Retinal pigment epithelial cell (primary cell): ENCODE measurements around the gene NF2.

ENCODE experiments used
- DNase-seq: peaks from one replicate; pipeline ENCODE4 v3.0.0-alpha.2; 2010; ENCODE audit warnings: low read depth
- H3K4me3 ChIP-seq: 2 replicates; pipeline ENCODE4 v1.5.1; 2011; ENCODE audit warnings: mild to moderate bottlenecking, low read length, control low read depth, moderate library complexity
- TF ChIP-seq, protein P1 (sequence below): conservative IDR thresholded peaks from 2 replicates; pipeline ENCODE4 v1.5.1; 2011; ENCODE audit warnings: low read depth, low read length, control low read depth, inconsistent platforms

Gene NF2

DNA sequence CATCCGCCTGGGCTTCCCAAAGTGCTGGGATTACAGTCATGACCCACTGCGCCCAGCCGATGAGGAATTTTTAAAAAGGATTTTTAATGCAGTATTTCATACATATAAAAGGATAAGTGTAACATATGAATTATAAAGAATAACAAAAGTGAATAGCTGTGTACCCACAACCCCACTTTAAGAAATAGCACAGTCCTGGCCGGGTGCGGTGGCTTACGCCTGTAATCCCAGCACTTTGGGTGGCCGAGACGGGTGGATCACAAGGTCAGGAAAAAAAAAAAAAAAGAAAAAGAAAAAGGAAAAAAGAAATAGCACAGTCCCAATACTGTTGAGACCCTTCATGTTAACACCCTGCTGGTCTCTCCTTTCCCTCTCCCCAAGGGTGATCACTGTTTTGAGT, 62.1 kb downstream of the NF2 start:
- TF ChIP-seq, protein P1, sequence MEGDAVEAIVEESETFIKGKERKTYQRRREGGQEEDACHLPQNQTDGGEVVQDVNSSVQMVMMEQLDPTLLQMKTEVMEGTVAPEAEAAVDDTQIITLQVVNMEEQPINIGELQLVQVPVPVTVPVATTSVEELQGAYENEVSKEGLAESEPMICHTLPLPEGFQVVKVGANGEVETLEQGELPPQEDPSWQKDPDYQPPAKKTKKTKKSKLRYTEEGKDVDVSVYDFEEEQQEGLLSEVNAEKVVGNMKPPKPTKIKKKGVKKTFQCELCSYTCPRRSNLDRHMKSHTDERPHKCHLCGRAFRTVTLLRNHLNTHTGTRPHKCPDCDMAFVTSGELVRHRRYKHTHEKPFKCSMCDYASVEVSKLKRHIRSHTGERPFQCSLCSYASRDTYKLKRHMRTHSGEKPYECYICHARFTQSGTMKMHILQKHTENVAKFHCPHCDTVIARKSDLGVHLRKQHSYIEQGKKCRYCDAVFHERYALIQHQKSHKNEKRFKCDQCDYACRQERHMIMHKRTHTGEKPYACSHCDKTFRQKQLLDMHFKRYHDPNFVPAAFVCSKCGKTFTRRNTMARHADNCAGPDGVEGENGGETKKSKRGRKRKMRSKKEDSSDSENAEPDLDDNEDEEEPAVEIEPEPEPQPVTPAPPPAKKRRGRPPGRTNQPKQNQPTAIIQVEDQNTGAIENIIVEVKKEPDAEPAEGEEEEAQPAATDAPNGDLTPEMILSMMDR, result no peak
- DNase-seq, result no peak
- no peak overlapping the region for H3K4me3 ChIP-seq

DNA sequence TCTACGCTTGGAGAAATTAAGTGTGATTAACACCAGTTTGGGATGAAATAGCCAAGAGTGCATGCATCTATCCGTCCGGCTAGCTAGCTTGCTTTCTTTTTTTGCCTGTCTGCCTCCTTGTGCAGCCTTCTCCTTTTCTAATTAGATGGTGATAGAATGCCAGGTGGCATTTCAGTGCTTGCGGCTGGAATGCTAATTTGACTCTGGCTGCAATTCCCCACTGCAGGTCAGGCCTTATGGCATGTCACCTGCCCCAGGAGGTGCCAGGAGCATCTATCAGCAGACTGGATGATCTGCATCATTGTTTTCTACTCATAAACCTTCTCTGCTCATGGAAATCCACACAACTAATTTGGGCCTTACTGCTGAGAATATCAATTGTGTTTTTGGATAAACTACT, 65.2 kb downstream of the NF2 start:
- TF ChIP-seq, protein P1, result no peak
- DNase-seq, result no peak
- H3K4me3 ChIP-seq, result no peak overlapping the region

DNA sequence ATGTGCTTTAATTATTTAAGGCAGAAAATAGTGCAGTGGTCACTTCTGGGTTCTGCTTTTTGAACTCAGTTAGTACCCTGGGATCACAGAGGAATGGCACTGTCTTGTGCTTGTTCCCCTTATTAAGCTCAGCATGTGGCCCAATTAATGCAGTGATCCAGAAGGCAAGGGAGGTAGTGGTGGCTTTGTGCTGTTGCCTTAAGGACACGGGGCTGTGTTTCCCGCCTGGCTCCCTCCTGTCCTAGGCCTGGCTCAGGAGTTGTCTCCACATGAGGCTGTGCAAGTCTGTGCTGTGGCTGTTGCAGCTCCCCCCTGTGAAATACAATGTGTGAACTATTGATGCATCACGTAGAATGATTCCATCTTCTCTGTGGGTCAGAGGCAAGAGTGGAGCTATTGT, 67.2 kb downstream of the NF2 start:
- TF ChIP-seq, protein P1, result no peak
- H3K4me3 ChIP-seq, result no peak overlapping the region
- DNase-seq, result no peak

DNA sequence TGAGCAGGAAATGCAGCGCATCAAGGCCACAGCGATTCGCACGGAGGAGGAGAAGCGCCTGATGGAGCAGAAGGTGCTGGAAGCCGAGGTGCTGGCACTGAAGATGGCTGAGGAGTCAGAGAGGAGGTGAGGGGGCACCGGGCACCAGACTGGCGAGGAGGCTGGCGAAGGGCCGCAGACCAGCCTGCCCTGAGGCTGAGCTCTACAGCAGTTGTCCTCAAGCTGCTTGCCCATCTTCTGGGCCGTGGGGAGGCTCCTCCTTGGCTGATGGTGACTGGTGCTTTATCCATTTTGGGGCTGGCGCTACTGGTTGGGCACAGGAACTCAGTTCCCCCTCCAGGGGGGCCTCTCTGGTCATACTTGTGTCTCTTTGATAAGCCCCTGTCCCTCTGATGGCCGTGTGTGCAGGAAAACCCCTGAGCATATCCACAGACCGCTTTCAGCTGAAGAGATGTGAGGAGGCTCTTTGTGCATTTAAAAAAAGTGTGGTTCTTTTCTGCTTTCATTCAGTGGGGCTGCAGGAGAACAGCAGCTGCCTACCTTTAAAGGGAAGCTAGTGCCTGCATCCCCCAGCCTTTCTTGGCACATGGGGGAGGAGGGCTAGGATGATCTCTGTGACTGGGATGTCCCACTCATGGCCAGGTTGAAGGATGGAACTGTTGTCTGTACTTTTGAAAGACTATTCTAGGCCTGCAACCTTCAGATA, 70.1 kb downstream of the NF2 start:
- TF ChIP-seq, protein P1, result no peak
- no peak for DNase-seq
- no peak overlapping the region for H3K4me3 ChIP-seq

DNA sequence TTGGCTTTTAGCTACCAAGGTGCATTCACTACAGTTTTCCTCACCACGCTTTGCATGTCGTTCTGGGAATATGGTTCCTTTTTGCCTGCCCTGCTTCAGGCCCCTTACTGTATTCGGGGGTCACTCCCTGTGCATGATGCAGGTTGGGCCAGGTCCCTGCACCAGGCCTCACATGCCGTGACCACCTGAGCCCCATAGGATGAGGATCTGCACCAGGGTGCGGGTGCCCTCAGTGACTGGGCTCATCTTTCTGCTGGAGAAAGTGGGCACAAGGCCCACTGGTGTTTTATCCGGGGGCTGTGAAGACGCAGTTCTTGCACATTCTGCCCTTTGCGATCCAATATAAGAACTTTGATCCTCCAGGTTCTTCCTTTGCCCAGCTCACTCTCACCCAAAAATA, 70.7 kb downstream of the NF2 start:
- H3K4me3 ChIP-seq, result no peak overlapping the region
- DNase-seq, result no peak
- TF ChIP-seq, protein P1, result no peak

DNA sequence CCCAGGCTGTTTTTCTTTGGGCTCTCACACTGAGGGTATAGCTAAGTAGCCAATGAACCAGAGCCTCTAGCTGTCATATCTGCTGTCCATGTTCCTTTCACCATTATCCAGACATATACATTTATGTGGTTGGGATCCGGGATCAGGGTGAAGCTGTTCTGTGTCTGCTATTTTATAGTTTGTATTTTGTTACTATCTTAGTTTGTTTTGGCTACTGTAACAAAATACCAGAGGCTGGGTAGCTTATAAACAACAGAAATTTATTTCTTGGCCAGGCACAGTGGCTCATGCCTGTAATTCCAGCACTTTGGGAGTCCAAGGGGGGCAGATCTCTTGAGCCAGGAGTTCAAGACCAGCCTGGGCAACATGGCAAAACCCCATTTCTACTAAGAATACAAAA, 75.9 kb downstream of the NF2 start:
- TF ChIP-seq, protein P1, result no peak
- no peak for DNase-seq
- H3K4me3 ChIP-seq, result no peak overlapping the region

DNA sequence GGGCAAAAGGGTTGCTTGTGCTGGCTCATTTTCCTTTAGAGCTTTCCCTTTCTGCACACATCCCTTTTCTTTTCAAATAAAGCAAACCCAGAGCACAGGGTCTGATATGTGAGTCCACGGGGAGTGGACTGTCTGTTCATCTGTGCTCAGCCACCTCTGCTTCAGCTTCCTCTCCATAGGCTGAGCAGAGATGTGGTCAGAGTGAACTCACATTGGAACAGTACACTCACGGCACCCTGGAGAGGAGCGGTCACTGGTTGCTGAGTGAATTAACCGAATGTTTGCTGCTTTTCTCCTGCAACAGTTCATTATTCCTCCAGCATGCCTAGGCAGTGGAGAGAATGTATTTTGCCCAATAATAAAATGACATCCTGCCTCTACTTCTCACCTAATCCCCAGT, 80.1 kb downstream of the NF2 start:
- DNase-seq, result no peak
- TF ChIP-seq, protein P1, result no peak
- no peak overlapping the region for H3K4me3 ChIP-seq
